ENCODE data around the gene NECAB3.

- TF ChIP-seq CTCF (IDR thresholded peaks at IDR 0.05) (no peak), POLR2A (IDR thresholded peaks at IDR 0.05) (no peak), EP300 (IDR thresholded peaks at IDR 0.05) (no peak)
These were observed 19.5 kb downstream of the NECAB3 start for GRCh38 chr20:33654680-33655161.

Measured in ovary (tissue), 3 donors.